HG03520 (cell line): Measurements from ENCODE around the gene PDE3A.
"Not testable (repeated sequence)": the region's sequence is repeated elsewhere in the genome, so short reads cannot be mapped to it uniquely, and the experiment has no call there.

Source experiments
- ATAC-seq: cut with Tn5 transposase; IDR thresholded peaks from one replicate; pipeline ENCODE4 v1.9.1; 2021; ENCODE audit warnings: mild to moderate bottlenecking, moderate library complexity; ENCODE audit not compliant: unreplicated experiment

The PDE3A gene

GRCh38 chr12:20368114-20368650 lies at the start of gene PDE3A:
Gene PDE3A (plus strand): TSS chr12:20368537. CDS start chr12:20369285, 748 bp downstream.
- no peak for ATAC-seq

- no peak for ATAC-seq
These were observed 49.0 kb upstream of the PDE3A start for GRCh38 chr12:20319366-20319765.

- ATAC-seq = no peak
These were observed 47.8 kb upstream of the PDE3A start for GRCh38 chr12:20320552-20320951.

GRCh38 chr12:20330826-20331505 lies 37.4 kb upstream of the PDE3A start:
- ATAC-seq = not testable (repeated sequence)

- ATAC-seq = no peak
These were observed 29.3 kb upstream of the PDE3A start for GRCh38 chr12:20339060-20339459.

- no peak for ATAC-seq
These were observed 26.2 kb upstream of the PDE3A start for GRCh38 chr12:20342111-20342510.

GRCh38 chr12:20345866-20346265 lies 22.5 kb upstream of the PDE3A start:
- ATAC-seq = no peak

GRCh38 chr12:20350026-20350425 lies 18.3 kb upstream of the PDE3A start:
- ATAC-seq = no peak

- ATAC-seq = no peak
These were observed 17.8 kb upstream of the PDE3A start for GRCh38 chr12:20350495-20350894.

- no peak for ATAC-seq
These were observed 16.9 kb upstream of the PDE3A start for GRCh38 chr12:20351406-20351805.

GRCh38 chr12:20356048-20356447 lies 12.3 kb upstream of the PDE3A start:
- ATAC-seq = no peak

GRCh38 chr12:20360407-20360806 lies 7.9 kb upstream of the PDE3A start:
- no peak for ATAC-seq

- ATAC-seq = no peak
These were observed 6.9 kb upstream of the PDE3A start for GRCh38 chr12:20361416-20361815.

- ATAC-seq = no peak
These were observed 3.8 kb upstream of the PDE3A start for GRCh38 chr12:20364501-20364900.

GRCh38 chr12:20366776-20367409 lies 1.4 kb upstream of the PDE3A start:
- no peak for ATAC-seq

- ATAC-seq = no peak
These were observed 689 bp upstream of the PDE3A start for GRCh38 chr12:20367583-20368113.

- no peak for ATAC-seq
These were observed 441 bp downstream of the PDE3A start for GRCh38 chr12:20368651-20369304.

GRCh38 chr12:20369305-20370013 lies 1.1 kb downstream of the PDE3A start:
- ATAC-seq = no peak

GRCh38 chr12:20370014-20370386 lies 1.7 kb downstream of the PDE3A start:
- ATAC-seq = no peak

- no peak for ATAC-seq
These were observed 2.7 kb downstream of the PDE3A start for GRCh38 chr12:20370866-20371519.
